Ramos (cell line): ENCODE results near the gene SLC5A10.

Experiments
- in situ Hi-C: fragments of 300-500 bp; cut with MboI; formaldehyde crosslinking; loops from one replicate; pipeline ENCODE4 v1.14.3; 2022; ENCODE audit warnings: low sequenced_read_pairs; ENCODE audit not compliant: unreplicated experiment

The SLC5A10 gene

DNA sequence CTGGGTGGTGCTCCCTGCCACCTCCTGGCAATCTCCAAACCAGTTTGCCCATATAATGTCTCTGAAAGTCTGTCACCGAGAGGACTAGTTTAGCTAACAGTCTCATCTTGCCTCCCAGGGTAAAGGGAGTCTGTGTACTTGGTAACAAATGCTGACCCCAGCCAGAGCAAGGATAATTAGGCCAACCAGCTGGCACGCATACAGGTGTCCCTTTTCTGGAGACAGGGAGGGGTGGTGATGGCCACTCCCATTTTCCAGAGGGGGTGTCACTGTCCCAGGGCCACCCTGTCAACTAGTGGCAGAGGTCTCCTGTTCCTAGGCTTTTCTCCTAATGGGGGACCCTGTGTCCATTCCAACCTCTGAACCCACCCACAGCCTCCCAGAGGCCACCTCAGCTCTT is 44.5 kb downstream of the SLC5A10 start:
- in situ Hi-C loops: no loop called here

- in situ Hi-C loops: no loop called here
Measured at GRCh38 chr17:18997650-18998196, 45.8 kb downstream of the SLC5A10 start.

- in situ Hi-C loops: no loop called here
Measured at GRCh38 chr17:18999394-18999793, 47.4 kb downstream of the SLC5A10 start.

- in situ Hi-C loops: no loop called here
Measured at GRCh38 chr17:18999911-19000310, 47.9 kb downstream of the SLC5A10 start.

DNA sequence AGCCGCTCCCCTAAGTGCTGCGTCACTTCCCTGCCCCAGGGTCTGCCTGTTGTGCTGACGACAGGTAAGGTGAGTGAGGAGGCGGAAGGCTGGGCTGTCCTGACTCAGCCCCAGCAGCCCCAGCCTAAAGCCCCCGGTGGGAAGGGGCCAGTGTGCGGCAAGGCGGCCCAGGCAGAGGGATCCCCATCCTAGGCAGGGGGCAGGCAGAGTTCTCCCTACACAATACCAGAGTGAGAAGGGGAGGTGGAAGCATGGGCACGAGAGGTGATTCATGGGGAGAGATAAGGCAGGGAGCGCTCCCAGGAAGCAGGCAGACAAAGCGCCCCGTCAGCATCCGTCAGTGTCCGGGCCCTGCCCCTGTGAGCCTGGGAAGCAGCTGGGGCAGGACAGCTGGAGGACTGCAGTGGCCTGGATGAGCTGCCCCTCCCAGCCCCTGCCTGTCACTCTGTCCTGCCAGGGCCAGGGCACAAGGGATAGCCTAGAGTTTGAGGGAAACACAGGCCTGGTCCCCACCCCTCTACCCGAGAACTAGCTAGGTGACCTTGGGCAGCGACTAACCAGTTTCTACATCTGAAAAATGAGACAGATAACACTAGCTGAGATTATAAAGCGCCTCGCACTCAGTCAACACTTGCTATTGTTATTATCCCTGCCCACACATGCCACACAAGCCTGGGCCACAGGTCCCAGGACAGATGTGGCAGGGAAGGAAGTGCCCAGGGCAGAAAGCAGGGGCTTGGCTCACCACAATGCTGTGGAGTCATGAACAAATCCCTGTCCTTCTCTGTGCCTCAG is 48.8 kb downstream of the SLC5A10 start:
- in situ Hi-C loops: no loop called here

GRCh38 chr17:19001907-19002590 is 50.1 kb downstream of the SLC5A10 start:
- in situ Hi-C loops: no loop called here

GRCh38 chr17:19002805-19003542 is 51.0 kb downstream of the SLC5A10 start:
- in situ Hi-C loops: no loop called here

DNA sequence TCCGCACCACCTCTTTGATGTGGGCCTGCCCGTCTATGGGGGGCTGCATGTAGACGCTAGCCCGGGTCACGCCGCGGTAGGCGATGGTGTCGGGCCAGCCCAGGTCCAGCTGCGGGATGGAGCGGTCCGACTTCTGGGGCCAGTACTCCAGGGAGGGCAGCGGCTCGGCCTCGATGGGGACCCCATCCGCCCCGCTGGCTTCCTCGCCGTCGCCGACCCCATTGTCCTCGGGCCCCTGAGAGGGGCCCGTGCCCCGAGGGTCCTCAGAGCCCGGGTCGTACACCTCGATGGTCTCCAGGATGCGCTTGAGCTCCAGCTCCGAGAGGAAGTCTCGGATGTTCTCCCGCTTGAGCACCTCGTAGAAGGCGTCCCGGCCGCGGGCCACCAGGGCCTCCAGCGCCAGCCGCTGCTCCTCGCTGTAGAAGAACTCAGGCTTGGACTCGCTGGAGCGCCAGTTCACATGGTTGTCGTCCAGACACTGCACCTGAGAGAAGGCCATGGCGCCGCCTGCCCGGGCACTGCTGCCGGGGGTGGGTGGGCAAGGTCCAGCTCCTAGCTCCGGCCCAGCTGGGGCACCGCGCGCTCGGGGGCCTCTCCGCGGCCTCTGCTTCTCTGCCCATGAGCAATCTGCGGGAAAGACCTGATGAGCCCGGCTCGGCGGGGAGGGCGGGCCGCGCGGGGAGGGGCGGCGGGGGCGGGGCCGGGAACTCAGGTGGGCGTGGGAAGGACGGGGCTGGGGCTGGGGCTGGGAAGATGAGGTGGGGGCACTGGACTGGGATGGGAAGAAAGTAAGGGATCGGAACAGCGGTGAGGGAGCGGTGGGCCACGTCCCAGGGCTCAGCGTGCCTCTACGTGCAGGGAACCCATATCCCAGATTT is 51.8 kb downstream of the SLC5A10 start:
- in situ Hi-C loops: no loop called here

GRCh38 chr17:19004421-19005136 is 52.6 kb downstream of the SLC5A10 start, which contains the start of gene FAM83G:
FAM83G (minus strand) TSS chr17:19004764; CDS start chr17:19004041, 723 bp downstream.
- in situ Hi-C loops: no loop called here

DNA sequence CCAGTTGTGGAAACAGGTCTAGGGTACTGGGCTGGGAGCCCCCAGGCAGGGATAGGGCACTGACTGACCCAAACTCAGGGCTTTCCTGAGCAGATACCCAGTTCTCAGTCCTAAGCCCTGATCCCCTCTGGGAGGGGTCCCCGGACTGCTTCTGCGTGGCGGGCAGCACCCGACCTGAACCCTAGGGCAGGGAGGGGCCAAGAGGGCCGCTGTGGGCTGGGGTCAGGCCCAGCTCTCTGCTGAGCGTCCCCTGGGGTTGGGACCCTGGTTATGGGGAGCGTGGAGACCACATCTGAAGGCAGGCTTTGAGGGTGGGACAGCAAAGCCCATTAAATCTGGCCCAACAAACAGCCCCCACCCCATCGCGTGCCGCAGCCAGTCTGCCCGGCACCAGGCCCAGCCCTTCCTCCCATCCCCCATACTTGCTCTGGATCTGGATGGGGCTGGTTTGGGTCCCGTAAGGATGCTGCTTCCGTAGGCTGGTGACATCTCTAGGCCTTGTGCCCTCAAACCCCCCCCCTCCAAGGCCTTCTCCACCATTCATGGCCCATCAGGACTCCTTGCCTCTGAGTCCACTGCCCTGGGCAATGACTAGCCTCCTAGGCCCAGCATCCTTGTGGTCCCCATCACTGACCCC is 53.3 kb downstream of the SLC5A10 start:
- in situ Hi-C loops: no loop called here

GRCh38 chr17:19005789-19006430 is 53.9 kb downstream of the SLC5A10 start:
- in situ Hi-C loops: no loop called here

DNA sequence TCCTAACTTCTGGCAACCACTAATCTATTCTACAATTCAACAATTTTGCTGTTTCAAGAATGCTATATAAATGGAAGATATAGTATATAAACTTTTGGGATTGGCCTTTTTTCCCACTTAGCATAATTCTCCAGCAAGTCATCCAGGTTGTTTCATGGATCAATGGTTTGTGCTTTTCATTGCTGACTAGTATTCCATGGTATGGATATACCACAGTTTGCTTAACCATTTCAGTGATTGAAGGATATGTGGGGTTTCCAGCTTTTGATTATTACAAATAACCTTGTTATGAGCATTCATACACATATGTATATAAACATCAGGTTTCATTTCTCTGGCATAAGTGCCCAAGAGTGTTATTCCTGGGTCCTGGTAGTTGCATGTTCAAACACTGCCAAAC is 54.7 kb downstream of the SLC5A10 start:
- in situ Hi-C loops: no loop called here

DNA sequence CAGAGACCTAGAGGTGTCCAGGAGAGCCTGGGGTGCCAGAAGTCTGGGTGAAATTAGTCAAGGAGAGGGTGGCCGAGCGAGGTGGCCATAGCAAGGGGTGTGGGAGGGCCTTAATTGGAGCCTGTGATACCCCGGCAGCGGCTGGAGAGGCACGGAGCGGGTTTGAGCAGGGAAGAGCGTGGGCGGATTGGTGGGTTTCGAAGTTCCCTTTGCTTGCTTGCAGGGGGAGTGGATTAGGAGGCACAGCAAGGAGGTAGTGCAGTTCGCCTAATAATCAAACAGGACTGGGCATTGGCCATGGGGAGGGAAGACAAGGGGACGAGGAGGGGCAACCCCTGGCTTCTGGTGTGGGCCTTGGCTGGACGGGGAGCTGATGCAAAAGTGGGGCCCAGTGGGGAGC is 58.0 kb downstream of the SLC5A10 start:
- in situ Hi-C loops: no loop called here

DNA sequence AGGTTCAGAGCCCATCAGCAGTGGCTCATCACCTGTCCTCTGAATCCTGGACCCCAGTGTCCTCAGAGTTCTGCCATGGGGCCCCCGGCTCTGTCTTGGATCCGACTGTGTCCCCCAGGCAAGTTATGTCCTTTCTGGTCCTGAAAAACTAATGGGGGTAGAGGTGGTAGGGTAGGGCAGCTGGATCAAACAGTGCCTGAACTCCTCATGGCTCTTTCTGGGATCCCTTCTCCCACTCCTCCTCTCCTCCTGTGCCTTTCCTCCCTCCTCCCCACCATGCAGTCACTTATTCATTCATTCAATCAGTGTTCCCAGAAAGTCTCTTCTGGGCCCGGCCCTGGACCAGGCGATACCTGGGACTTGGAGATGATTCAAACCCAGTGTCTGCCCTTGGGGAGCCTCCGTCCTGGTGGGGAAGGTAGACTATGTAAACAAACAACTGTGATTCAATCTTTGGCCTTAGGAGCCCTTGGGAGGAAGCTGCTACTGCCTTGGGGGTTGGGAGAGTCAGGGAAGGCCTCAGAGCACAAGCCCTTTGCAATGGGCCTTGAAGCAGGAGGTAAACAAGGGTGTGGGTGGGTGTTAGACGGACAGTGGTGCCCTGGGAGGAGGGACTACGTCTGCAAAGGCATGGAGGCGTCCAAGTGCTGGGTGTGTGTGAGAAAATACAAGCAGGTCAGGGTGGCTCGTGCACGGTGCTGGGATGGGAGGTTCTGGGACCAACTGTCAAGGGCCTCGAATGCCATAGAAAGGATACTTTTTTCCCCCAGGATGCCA is 59.0 kb downstream of the SLC5A10 start:
- in situ Hi-C loops: no loop called here

- in situ Hi-C loops: no loop called here
Measured at GRCh38 chr17:19011581-19011980, 59.6 kb downstream of the SLC5A10 start.

DNA sequence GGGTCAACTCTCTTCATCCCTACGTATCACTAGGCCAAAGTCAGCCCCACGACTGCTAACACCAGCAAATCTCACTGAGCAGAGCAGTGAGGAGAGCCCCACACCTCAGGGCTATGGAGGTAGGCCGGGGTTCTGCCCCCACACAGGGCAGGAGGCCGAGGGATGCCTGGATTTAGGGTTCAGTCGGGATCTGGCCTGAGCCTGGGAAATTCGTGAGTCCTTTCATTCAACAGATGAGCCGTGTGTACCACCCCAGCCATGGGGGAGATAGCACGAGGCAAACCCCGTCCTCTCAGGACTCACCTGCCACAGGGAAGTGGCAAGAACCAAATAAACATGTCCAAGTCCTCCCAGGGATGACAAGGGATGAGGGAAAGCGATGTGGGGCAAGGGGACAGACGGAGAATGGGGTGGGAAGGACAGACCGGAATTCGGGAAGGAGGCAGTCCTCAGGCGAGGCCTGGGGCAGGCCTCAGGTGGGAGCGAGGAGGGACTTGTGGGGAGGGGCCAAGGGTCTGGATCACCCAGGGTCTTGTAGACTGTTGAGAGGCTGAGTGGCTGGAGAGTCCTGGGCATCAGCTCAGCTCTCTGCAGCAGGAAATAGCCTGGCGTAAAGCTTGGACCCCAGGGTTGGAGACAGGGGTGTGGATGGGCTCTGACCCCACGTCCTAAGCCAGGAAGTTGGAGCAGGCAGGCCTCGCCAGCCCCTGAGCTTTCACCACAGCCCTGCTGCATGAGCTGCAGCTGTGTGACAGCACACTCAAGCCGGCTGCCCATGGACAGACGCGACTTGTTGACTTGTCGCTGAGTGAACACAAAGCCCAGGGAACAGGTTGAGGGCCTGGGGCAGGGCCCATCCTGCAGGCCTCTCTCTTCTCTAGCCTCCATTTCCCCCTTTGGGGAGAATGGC is 60.5 kb downstream of the SLC5A10 start:
- in situ Hi-C loops: no loop called here
